IPS DF 4.7 (cell line): ENCODE data around the gene MIA2.

Experiments
- DNase-seq: peaks from one replicate; pipeline ENCODE4 v3.0.0-alpha.2; 2013; ENCODE audit warnings: low spot score; ENCODE audit errors: extremely low read depth

Gene MIA2

DNA sequence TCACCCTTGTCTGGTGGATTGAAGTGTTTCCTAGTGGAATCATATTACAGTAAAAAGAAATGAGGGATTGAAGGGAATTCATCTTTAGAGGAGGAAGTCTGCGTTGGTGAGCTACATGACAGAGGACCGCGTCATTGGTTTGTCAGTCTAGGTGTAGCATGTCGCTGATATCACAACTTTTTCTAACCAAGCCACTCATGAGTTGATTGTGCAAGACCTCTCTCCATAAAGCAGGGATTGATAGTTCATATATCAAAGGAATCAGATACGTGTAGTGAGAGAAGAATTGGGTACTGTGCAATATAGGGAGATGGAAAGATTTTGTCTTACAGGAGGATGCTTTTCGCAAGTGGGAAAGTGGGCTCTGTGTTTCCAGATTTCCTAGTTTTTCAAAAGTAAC, 201.5 kb downstream of the MIA2 start:
- no peak for DNase-seq
